Thyroid gland (tissue), 4 donors: ENCODE measurements around the gene ZNF750.

ENCODE experiments used
- POLR2A ChIP-seq, 2 donors: fragments of 450-650 bp; IDR thresholded peaks; one replicate each; pipeline ENCODE4 v1.6.1; 2017; ENCODE audit warnings: antibody characterized with exemption in 2 of 2, mild to moderate bottlenecking in 2 of 2, moderate library complexity in 1 of 2
- TF ChIP-seq, protein P1 (sequence below), 6 experiments: fragments of 200-600 bp in 3 of 6; fragments of 450-650 bp in 3 of 6; sonication (generic) in 3 of 6; IDR thresholded peaks; one replicate each; pipeline ENCODE4 v1.5.1; 2016 to 2019; ENCODE audit warnings: antibody characterized with exemption in 6 of 6, mild to moderate bottlenecking in 2 of 6, inconsistent platforms in 1 of 6, moderate library complexity in 1 of 6

- TF ChIP-seq, protein P1, sequence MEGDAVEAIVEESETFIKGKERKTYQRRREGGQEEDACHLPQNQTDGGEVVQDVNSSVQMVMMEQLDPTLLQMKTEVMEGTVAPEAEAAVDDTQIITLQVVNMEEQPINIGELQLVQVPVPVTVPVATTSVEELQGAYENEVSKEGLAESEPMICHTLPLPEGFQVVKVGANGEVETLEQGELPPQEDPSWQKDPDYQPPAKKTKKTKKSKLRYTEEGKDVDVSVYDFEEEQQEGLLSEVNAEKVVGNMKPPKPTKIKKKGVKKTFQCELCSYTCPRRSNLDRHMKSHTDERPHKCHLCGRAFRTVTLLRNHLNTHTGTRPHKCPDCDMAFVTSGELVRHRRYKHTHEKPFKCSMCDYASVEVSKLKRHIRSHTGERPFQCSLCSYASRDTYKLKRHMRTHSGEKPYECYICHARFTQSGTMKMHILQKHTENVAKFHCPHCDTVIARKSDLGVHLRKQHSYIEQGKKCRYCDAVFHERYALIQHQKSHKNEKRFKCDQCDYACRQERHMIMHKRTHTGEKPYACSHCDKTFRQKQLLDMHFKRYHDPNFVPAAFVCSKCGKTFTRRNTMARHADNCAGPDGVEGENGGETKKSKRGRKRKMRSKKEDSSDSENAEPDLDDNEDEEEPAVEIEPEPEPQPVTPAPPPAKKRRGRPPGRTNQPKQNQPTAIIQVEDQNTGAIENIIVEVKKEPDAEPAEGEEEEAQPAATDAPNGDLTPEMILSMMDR (IDR thresholded peaks at IDR 0.05): no peak
- no peak for TF ChIP-seq POLR2A (IDR thresholded peaks at IDR 0.05)
Observed at GRCh38 chr17:82881900-82882714, 42.3 kb upstream of the ZNF750 start.
